GM23338 (cell line): ENCODE data around the gene CNIH1. TPM values are rescaled to one million over a fixed set of nuclear protein-coding genes. Genes with fewer than 3 reads are reported as not detected.

Experiments used
- ATAC-seq: fragments of 200-7000 bp; cut with Tn5 transposase; 3 replicates; pipeline ENCODE4 v1.9.1; 2020
- DNase-seq: peaks from one replicate; pipeline ENCODE4 v3.0.0-alpha.2; 2015; ENCODE audit warnings: low spot score
- H2AFZ ChIP-seq: fragments of 200-600 bp; sonication (generic); 2 replicates; pipeline ENCODE4 v1.8.0; 2016; ENCODE audit warnings: antibody characterized with exemption, mild to moderate bottlenecking, moderate library complexity
- H3F3A ChIP-seq: fragments of 200-600 bp; sonication (generic); replicated peaks from 2 replicates; pipeline ENCODE4 v1.8.0; 2017; ENCODE audit warnings: antibody characterized with exemption, mixed run types, low read depth
- H3K27ac ChIP-seq: fragments of 200-600 bp; sonication (generic); 2 replicates; pipeline ENCODE4 v1.6.1; 2016; ENCODE audit warnings: low read depth
- H3K27me3 ChIP-seq: fragments of 200-600 bp; sonication (generic); 2 replicates; pipeline ENCODE4 v1.8.0; 2016; ENCODE audit warnings: mild to moderate bottlenecking, mixed run types, moderate library complexity; ENCODE audit not compliant: insufficient read depth
- H3K36me3 ChIP-seq: fragments of 200-600 bp; sonication (generic); 2 replicates; pipeline ENCODE4 v1.8.0; 2016; ENCODE audit warnings: mild to moderate bottlenecking; ENCODE audit not compliant: insufficient read depth
- H3K4me1 ChIP-seq: fragments of 200-600 bp; sonication (generic); 2 replicates; pipeline ENCODE4 v1.8.0; 2016; ENCODE audit warnings: mild to moderate bottlenecking, moderate library complexity; ENCODE audit not compliant: insufficient read depth
- H3K4me2 ChIP-seq: fragments of 200-600 bp; sonication (generic); 2 replicates; pipeline ENCODE4 v1.7.1; 2017; ENCODE audit warnings: mixed run types
- H3K4me3 ChIP-seq: fragments of 200-600 bp; sonication (generic); 2 replicates; pipeline ENCODE4 v1.6.1; 2016; ENCODE audit warnings: mixed run types
- H3K79me2 ChIP-seq: fragments of 200-600 bp; sonication (generic); replicated peaks from 2 replicates; pipeline ENCODE4 v1.8.0; 2017; ENCODE audit warnings: mild to moderate bottlenecking; ENCODE audit not compliant: insufficient read depth
- H3K9me2 ChIP-seq: fragments of 200-600 bp; sonication (generic); 2 replicates; pipeline ENCODE4 v1.8.0; 2017; ENCODE audit not compliant: insufficient read depth
- H4K20me1 ChIP-seq: fragments of 200-600 bp; sonication (generic); replicated peaks from 2 replicates; pipeline ENCODE4 v1.8.0; 2017; ENCODE audit warnings: mild to moderate bottlenecking; ENCODE audit not compliant: insufficient read depth
- H3K27ac Mint-ChIP-seq: 2 replicates; pipeline ENCODE4 v1.8.0; 2020; ENCODE audit warnings: inconsistent platforms, mild to moderate bottlenecking, moderate library complexity, mixed read lengths
- H3K27me3 Mint-ChIP-seq: 3 replicates; pipeline ENCODE4 v1.8.0; 2022; ENCODE audit warnings: low read depth, mild to moderate bottlenecking, moderate library complexity, mixed read lengths, inconsistent platforms; ENCODE audit not compliant: insufficient read depth, poor library complexity
- H3K36me3 Mint-ChIP-seq: 3 replicates; pipeline ENCODE4 v1.8.0; 2021; ENCODE audit warnings: low read depth, mild to moderate bottlenecking, inconsistent platforms, moderate library complexity, mixed read lengths
- H3K4me1 Mint-ChIP-seq: 3 replicates; pipeline ENCODE4 v1.8.0; 2020; ENCODE audit warnings: mild to moderate bottlenecking, inconsistent platforms, mixed read lengths
- H3K4me3 Mint-ChIP-seq: 3 replicates; pipeline ENCODE4 v1.8.0; 2021; ENCODE audit warnings: moderate library complexity, mild to moderate bottlenecking, inconsistent platforms, mixed read lengths
- H3K9me3 Mint-ChIP-seq: 3 replicates; pipeline ENCODE4 v1.8.0; 2020; ENCODE audit warnings: moderate library complexity, mild to moderate bottlenecking, inconsistent platforms, mixed read lengths
- CREB1 ChIP-seq: fragments of 250-450 bp; sonication (Bioruptor Pico); IDR thresholded peaks from 2 replicates; pipeline ENCODE4 v1.5.0; 2020; ENCODE audit warnings: low read depth, mild to moderate bottlenecking, moderate library complexity
- CTCF ChIP-seq, 2 experiments: fragments of 200-600 bp in 1 of 2; sonication (generic) in 1 of 2; conservative IDR thresholded peaks; 2 replicates each; pipeline versions ENCODE4 v1.5.1 to v1.6.1; 2016 to 2017; ENCODE audit warnings: antibody characterized with exemption in 2 of 2, low read depth in 2 of 2, mild to moderate bottlenecking in 2 of 2, moderate library complexity in 1 of 2
- EZH2 ChIP-seq: fragments of 200-600 bp; sonication (generic); IDR thresholded peaks from one replicate; pipeline ENCODE4 v1.8.0; 2017; ENCODE audit warnings: antibody characterized with exemption, mild to moderate bottlenecking, low read depth; ENCODE audit not compliant: unreplicated experiment
- EZH2phosphoT487 ChIP-seq: fragments of 200-600 bp; sonication (generic); IDR thresholded peaks from one replicate; pipeline ENCODE4 v1.8.1; 2018; ENCODE audit warnings: antibody characterized with exemption; ENCODE audit not compliant: unreplicated experiment
- JUNB ChIP-seq: IDR thresholded peaks from one replicate; pipeline ENCODE4 v1.6.1; 2016; ENCODE audit warnings: antibody characterized with exemption; ENCODE audit not compliant: unreplicated experiment
- NANOG ChIP-seq: IDR thresholded peaks from 2 replicates; pipeline ENCODE4 v1.6.1; 2016; ENCODE audit warnings: antibody characterized with exemption, borderline replicate concordance
- POLR2AphosphoS5 ChIP-seq: IDR thresholded peaks from 2 replicates; pipeline ENCODE4 v1.6.1; 2016; ENCODE audit warnings: antibody characterized with exemption, low read depth
- ZNF331 ChIP-seq: fragments of 250-450 bp; sonication (Bioruptor Pico); IDR thresholded peaks from 2 replicates; pipeline ENCODE4 v1.5.0; 2020; ENCODE audit warnings: low read depth, mild to moderate bottlenecking, moderate library complexity
- polyA plus RNA-seq: library from polyadenylated mRNA; unstranded; fragments of >200 nt; fragmentation: Nextera tagmentation; extraction: Ambion mirVana; gene quantifications from 2 replicates; pipeline ENCODE4 v1.2.1, GENCODE V29; 2016
- total RNA-seq: library from RNA; depleted of rRNA; stranded (reverse); fragments of >200 nt; shearing (Covaris generic); gene quantifications from 2 replicates; pipeline ENCODE4 v1.2.3, GENCODE V29; 2014

Gene CNIH1
- total and polyA plus RNA-seq, 2 experiments from 2014 or later, result 135 to 172 TPM

GRCh38 chr14:54396493-54397335, 44.5 kb downstream of the CNIH1 start, which contains the start of gene CDKN3:
Gene CDKN3, plus strand, starts transcription at chr14:54397007. Its CDS starts 62 bp downstream, at chr14:54397069.
- Histone ChIP-seq H4K20me1 (peaks cover 4% of the 10 kb centered on the region; the same call in 1 of the 2 replicates), H3K4me2 (peak within 1 kb of the TSS; percentile 93), H3K4me1 (peaks cover 13% of the 10 kb centered on the region), H2AFZ (peak within 1 kb of the TSS; percentile 94; the same call in 1 of the 2 replicates), H3K27ac (peak within 1 kb of the TSS; percentile 71), H3K36me3 (no peaks in the 10 kb centered on the region), H3K79me2 (no peaks in the 10 kb centered on the region), H3F3A (0 out of 2 replicates have a peak, but pooled peaks cover 6% of the 10 kb centered on the region), H3K4me3 (peak within 1 kb of the TSS; percentile 93), H3K9me2 (no peaks in the 10 kb centered on the region), H3K27me3 (peaks cover 17% of the 10 kb centered on the region)
- Mint-ChIP-seq H3K27ac (peak within 1 kb of the TSS; percentile 44; the same call in 1 of the 2 replicates), H3K4me3 (peak within 1 kb of the TSS; percentile 83), H3K36me3 (peaks cover 3% of the 10 kb centered on the region), H3K27me3 (peaks cover 16% of the 10 kb centered on the region), H3K4me1 (peaks cover 15% of the 10 kb centered on the region; the same call in 2 of the 3 replicates), H3K9me3 (no peaks in the 10 kb centered on the region)
- DNase-seq (peak; percentile 100), ATAC-seq (peak; percentile 90)
- TF ChIP-seq JUNB, result no peak
- peak; percentile 7 to 39; a peak in 1 of 4 replicates for TF ChIP-seq CTCF (conservative IDR thresholded peaks at IDR 0.05; ENCODE audit: low read depth in 2 of 2)
- TF ChIP-seq POLR2AphosphoS5, result peak; percentile 97
- no peak for TF ChIP-seq EZH2
- peak; percentile 66 for TF ChIP-seq CREB1

GRCh38 chr14:54396183-54396492, 45.0 kb downstream of the CNIH1 start:
- peaks cover 17% of the 10 kb centered on the region for H3K27me3 ChIP-seq
- no peaks in the 10 kb centered on the region for H3K79me2 ChIP-seq
- Mint-ChIP-seq H3K4me3 (peak overlapping the region; percentile 83), H3K27me3 (peaks cover 16% of the 10 kb centered on the region), H3K36me3 (no peaks in the 10 kb centered on the region; the same call in 2 of the 3 replicates), H3K4me1 (peaks cover 15% of the 10 kb centered on the region; the same call in 2 of the 3 replicates), H3K27ac (peak overlapping the region; percentile 44; the same call in 1 of the 2 replicates), H3K9me3 (no peaks in the 10 kb centered on the region)
- DNase-seq, result no peak
- no peak for ATAC-seq
- no peaks in the 10 kb centered on the region for H3K9me2 ChIP-seq
- no peak overlapping the region for H2AFZ ChIP-seq
- peak overlapping the region; percentile 49 for H3K4me3 ChIP-seq
- H3K4me1 ChIP-seq, result peaks cover 13% of the 10 kb centered on the region
- TF ChIP-seq CREB1, result no peak
- H3K4me2 ChIP-seq, result peak overlapping the region; percentile 65
- no peaks in the 10 kb centered on the region for H3K36me3 ChIP-seq
- 0 out of 2 replicates have a peak, but pooled peaks cover 6% of the 10 kb centered on the region for H3F3A ChIP-seq
- H3K27ac ChIP-seq, result peak overlapping the region; percentile 71
- peaks cover 4% of the 10 kb centered on the region; the same call in 1 of the 2 replicates for H4K20me1 ChIP-seq

- Mint-ChIP-seq H3K4me3 (0 out of 3 replicates have a peak overlapping the region, but pooled peaks have one; percentile 9), H3K36me3 (no peaks in the 10 kb centered on the region; the same call in 2 of the 3 replicates), H3K27me3 (peaks cover 16% of the 10 kb centered on the region), H3K27ac (no peak overlapping the region), H3K9me3 (no peaks in the 10 kb centered on the region), H3K4me1 (peaks cover 16% of the 10 kb centered on the region; the same call in 2 of the 3 replicates)
- H3K4me1 ChIP-seq, result peaks cover 13% of the 10 kb centered on the region
- ATAC-seq (no peak), DNase-seq (no peak)
- no peak overlapping the region for H2AFZ ChIP-seq
- H4K20me1 ChIP-seq, result peaks cover 4% of the 10 kb centered on the region; the same call in 1 of the 2 replicates
- no peaks in the 10 kb centered on the region for H3K36me3 ChIP-seq
- H3K79me2 ChIP-seq, result no peaks in the 10 kb centered on the region
- H3K4me2 ChIP-seq, result no peak overlapping the region
- no peaks in the 10 kb centered on the region for H3K9me2 ChIP-seq
- peaks cover 17% of the 10 kb centered on the region for H3K27me3 ChIP-seq
- no peak overlapping the region for H3K27ac ChIP-seq
- no peak overlapping the region; the same call in 1 of the 2 replicates for H3K4me3 ChIP-seq
- H3F3A ChIP-seq, result 0 out of 2 replicates have a peak, but pooled peaks cover 6% of the 10 kb centered on the region
- TF ChIP-seq EZH2phosphoT487 (no peak), CTCF (conservative IDR thresholded peaks at IDR 0.05; ENCODE audit: low read depth in 2 of 2) (no peak), NANOG (no peak), ZNF331 (no peak)
Measured at GRCh38 chr14:54395716-54396115, 45.5 kb downstream of the CNIH1 start.
